ENCODE results near the gene FBXW5. TPM values are rescaled to one million over a fixed set of nuclear protein-coding genes. Genes with fewer than 3 reads are reported as not detected.

FBXW5 gene
- total RNA-seq, 4 donors from 2014 or later, result 67.4 to 111 (median 75.3) TPM

- H3K27ac ChIP-seq, result no peak overlapping the region
- H3K9me3 ChIP-seq, result no peaks in the 10 kb centered on the region
- no peaks in the 10 kb centered on the region for H3K27me3 ChIP-seq
- no peaks in the 10 kb centered on the region for H3K4me1 ChIP-seq
- no peak for DNase-seq
- no peak for TF ChIP-seq POLR2A (IDR thresholded peaks at IDR 0.05)
- no peak for TF ChIP-seq CTCF (IDR thresholded peaks at IDR 0.05)
- no peak overlapping the region for H3K4me3 ChIP-seq
- H3K36me3 ChIP-seq, result no peaks in the 10 kb centered on the region
- intact Hi-C loops (cut with DNase I; ENCODE audit: low total_unique reads), result no loop called here
Observed at GRCh38 chr9:136915632-136916329, 28.8 kb downstream of the FBXW5 start.

- no peaks in the 10 kb centered on the region for H3K4me1 ChIP-seq
- H3K27ac ChIP-seq, result no peak overlapping the region
- no peaks in the 10 kb centered on the region for H3K27me3 ChIP-seq
- H3K4me3 ChIP-seq, result no peak overlapping the region
- no peak for DNase-seq
- intact Hi-C loops (cut with DNase I; ENCODE audit: low total_unique reads), result no loop called here
- H3K9me3 ChIP-seq, result no peaks in the 10 kb centered on the region
- H3K36me3 ChIP-seq, result no peaks in the 10 kb centered on the region
- TF ChIP-seq CTCF (IDR thresholded peaks at IDR 0.05), result no peak
- TF ChIP-seq POLR2A (IDR thresholded peaks at IDR 0.05), result no peak
Observed at GRCh38 chr9:136913701-136914438, 30.7 kb downstream of the FBXW5 start.

- Histone ChIP-seq H3K4me3 (no peak overlapping the region), H3K27ac (no peak overlapping the region), H3K4me1 (no peaks in the 10 kb centered on the region), H3K36me3 (no peaks in the 10 kb centered on the region), H3K9me3 (no peaks in the 10 kb centered on the region), H3K27me3 (no peaks in the 10 kb centered on the region)
- TF ChIP-seq CTCF (IDR thresholded peaks at IDR 0.05), result no peak
- no peak for TF ChIP-seq POLR2A (IDR thresholded peaks at IDR 0.05)
- intact Hi-C loops (cut with DNase I; ENCODE audit: low total_unique reads), result no loop called here
- no peak for DNase-seq
Observed at GRCh38 chr9:136910901-136911245, 33.7 kb downstream of the FBXW5 start.

GRCh38 chr9:136910197-136910900, 34.2 kb downstream of the FBXW5 start:
- no peak for TF ChIP-seq CTCF (IDR thresholded peaks at IDR 0.05)
- no peak for TF ChIP-seq POLR2A (IDR thresholded peaks at IDR 0.05)
- no peaks in the 10 kb centered on the region for H3K4me1 ChIP-seq
- intact Hi-C loops (cut with DNase I; ENCODE audit: low total_unique reads), result no loop called here
- H3K9me3 ChIP-seq, result no peaks in the 10 kb centered on the region
- no peaks in the 10 kb centered on the region for H3K27me3 ChIP-seq
- no peak overlapping the region for H3K4me3 ChIP-seq
- no peak for DNase-seq
- no peak overlapping the region for H3K27ac ChIP-seq
- no peaks in the 10 kb centered on the region for H3K36me3 ChIP-seq

Measured in uterus (tissue), 4 donors.